GM13976 (cell line): Measurements from ENCODE around the gene SLC48A1.

Experiments used
- DNase-seq: peaks from one replicate; pipeline ENCODE4 v3.0.0; 2012; ENCODE audit warnings: low spot score
- in situ Hi-C: fragments of 300-500 bp; cut with MboI; formaldehyde crosslinking; loops from one replicate; pipeline ENCODE4 v1.12.0; 2022; ENCODE audit warnings: low sequenced_read_pairs, mixed read lengths, inconsistent platforms; ENCODE audit not compliant: unreplicated experiment
- TF ChIP-seq, protein P1 (sequence below): IDR thresholded peaks from 2 replicates; pipeline ENCODE4 v1.5.1; 2012; ENCODE audit warnings: borderline replicate concordance, mild to moderate bottlenecking; ENCODE audit not compliant: insufficient read depth; ENCODE audit errors: extremely low read depth, missing control alignments, control extremely low read depth

Gene SLC48A1

DNA sequence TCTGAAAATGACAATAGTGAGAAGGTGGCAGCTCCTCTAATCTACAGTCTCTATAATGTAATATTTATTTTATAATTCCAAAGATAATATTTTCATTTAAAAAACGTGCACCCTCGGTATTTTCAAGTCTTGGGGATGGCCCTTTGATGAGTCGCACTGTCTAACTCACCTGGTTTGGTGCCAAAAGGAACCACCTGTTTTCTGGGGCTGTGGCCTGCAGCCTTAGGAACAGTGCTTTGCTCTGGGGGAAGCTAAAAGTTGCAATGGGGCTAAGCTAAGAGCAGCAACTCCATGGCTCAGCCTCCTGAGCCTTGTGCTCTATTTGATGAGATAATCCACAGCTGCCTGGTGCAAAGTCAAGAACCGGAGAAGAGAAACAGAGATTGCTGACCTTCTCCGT lies 41.3 kb upstream of the SLC48A1 start:
- DNase-seq: no peak
- in situ Hi-C loops: loop anchor here (10.0 kb wide), 1 partner anchor 103 kb away; no protein-coding TSS in a partner anchor
- TF ChIP-seq, protein P1, sequence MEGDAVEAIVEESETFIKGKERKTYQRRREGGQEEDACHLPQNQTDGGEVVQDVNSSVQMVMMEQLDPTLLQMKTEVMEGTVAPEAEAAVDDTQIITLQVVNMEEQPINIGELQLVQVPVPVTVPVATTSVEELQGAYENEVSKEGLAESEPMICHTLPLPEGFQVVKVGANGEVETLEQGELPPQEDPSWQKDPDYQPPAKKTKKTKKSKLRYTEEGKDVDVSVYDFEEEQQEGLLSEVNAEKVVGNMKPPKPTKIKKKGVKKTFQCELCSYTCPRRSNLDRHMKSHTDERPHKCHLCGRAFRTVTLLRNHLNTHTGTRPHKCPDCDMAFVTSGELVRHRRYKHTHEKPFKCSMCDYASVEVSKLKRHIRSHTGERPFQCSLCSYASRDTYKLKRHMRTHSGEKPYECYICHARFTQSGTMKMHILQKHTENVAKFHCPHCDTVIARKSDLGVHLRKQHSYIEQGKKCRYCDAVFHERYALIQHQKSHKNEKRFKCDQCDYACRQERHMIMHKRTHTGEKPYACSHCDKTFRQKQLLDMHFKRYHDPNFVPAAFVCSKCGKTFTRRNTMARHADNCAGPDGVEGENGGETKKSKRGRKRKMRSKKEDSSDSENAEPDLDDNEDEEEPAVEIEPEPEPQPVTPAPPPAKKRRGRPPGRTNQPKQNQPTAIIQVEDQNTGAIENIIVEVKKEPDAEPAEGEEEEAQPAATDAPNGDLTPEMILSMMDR: no peak

DNA sequence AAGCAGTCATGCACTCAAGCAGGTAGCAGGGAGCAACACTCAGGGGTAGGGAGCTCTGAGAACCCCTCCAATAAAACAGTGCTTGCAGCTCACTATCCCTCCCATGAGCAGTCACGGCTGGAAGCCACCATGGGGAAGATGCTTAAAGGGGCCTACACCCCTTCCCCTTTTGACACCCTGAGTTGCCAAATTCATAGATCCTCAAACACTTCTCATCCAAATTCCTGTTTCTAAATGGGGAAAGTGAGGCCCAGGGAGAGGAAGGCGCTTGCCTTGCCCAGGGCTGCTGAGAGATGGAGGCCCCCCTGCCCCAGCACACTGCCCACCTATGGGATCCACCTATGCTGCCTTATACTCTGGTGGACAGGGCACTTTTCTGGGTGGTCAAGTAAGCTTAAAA lies 40.5 kb upstream of the SLC48A1 start:
- TF ChIP-seq, protein P1: no peak
- in situ Hi-C loops: loop anchor here (10.0 kb wide), 1 partner anchor 102 kb away; no protein-coding TSS in a partner anchor
- DNase-seq: no peak

DNA sequence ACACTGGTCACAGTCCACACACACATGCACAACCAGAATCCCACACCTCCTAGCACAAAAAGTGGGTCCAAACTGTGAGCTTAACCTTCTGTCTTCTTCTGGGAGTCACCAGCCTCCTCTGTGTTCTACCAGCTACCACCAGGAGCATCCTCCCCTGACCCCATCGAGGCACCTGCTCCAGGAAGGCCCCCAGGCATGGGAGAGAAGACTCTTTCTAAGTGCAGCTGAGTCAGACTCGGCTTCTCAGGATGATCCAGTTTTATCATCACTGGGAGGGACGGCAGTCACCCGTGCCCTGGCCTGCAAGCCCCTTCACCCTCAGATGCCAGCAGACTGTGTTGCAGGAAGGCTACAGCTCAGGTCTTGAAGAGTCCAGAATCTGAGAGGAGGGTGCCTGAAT lies 39.9 kb upstream of the SLC48A1 start:
- TF ChIP-seq, protein P1: no peak
- DNase-seq: no peak
- in situ Hi-C loops: loop anchor here (10.0 kb wide), 1 partner anchor 102 kb away; no protein-coding TSS in a partner anchor

DNA sequence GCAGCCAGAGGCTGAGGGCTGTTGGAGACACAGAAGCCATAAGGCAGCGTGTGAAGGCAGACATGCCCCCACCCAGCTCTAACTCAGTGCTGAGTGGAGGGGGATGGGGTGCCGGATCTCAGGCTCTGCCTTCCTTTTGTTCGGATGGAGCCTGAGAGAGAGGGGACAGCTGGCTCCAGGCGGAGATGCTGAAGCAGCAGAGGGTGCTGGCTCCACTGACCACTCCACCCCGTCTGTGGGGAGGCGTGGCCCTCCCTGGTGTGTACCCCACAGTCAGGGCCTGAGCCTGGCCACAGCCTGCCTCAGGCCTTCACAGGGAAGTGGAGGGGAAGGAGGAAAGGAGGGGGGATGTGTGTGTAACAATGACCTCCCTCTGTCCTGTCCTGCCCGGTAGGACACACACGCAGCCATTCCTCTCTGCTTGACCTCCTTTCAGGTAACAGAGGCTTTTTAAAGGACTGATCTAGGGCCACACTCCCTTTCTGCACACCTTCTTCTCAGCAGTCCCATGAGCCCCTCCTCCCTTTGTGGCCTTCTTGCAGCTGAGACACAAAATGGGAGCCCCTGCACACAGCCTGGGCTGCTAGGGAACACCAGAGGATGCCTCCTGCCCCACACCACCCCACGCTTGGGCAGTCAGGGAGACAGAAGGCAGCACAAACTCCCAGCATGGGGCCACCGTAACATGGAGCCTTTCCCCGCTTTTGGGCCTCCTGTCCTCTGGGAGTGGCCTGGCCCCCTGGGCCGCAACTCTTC lies 38.1 kb upstream of the SLC48A1 start:
- in situ Hi-C loops: loop anchor here (10.0 kb wide), 1 partner anchor 100 kb away; no protein-coding TSS in a partner anchor
- TF ChIP-seq, protein P1: no peak
- DNase-seq: no peak

DNA sequence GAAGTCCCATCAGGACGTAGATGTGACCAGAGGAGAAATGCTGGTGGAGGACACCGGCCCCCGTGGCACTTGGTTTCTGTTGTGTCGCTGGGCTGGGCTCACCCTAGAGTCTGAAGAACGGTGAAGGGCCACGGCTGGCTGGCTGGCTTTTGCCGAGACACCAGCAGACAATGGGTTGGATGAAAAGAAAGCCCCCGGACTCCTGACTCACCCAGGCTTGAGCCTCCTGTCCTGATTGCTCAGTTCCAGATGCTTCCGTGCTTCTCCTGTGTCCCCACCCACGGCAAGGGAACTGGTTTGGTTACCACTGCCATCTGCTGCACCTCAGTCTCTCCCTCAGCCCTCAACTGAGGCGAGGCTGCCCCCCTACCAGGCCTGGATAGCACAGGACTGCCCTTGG lies 37.4 kb upstream of the SLC48A1 start:
- DNase-seq: no peak
- in situ Hi-C loops: loop anchor here (10.0 kb wide), 1 partner anchor 99 kb away; no protein-coding TSS in a partner anchor
- TF ChIP-seq, protein P1: no peak

DNA sequence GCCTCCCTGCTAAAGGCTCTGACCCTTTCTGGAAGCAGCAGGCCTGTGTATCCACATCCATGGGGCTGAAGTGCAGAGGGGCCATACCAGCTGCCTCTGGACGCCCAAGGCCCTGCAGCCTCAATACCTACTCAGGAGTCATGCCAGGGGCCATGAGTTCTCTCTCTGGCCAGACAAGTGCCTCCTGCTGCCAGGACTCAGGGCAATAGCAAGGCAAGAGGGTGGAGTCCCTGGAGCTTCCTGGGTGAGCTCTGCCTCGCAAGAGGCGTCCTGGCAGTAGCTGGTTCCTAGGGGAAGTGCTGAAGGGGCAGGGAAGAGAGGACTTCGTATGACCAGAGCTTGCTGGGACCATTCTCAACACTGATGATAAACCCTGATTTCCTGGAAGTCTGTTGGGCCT lies 36.8 kb upstream of the SLC48A1 start:
- TF ChIP-seq, protein P1: no peak
- DNase-seq: no peak
- in situ Hi-C loops: loop anchor here (10.0 kb wide), 1 partner anchor 99 kb away; no protein-coding TSS in a partner anchor
